ENCODE results near the gene PPARD. TPM values are rescaled to one million over a fixed set of nuclear protein-coding genes. Genes with fewer than 3 reads are reported as not detected.
A peak's percentile ranks its signal among the peaks of the same experiment; 100 is the strongest.

The PPARD gene
- polyA plus RNA-seq, 4 donors: 7.8 to 29.4 (median 13.8) TPM

GRCh38 chr6:35465646-35466045 is 123.3 kb downstream of the PPARD start:
- 98 to 100% (median 100%) methylated on average over 1 of the region's 1 CpG for WGBS, 3 donors
- Histone ChIP-seq H3K36me3 (ENCODE audit: control insufficient read depth in 3 of 3, insufficient read depth in 2 of 3, low read depth in 1 of 3, low read length in 3 of 3) (peaks cover 0 to 62% (median 0%) of the 10 kb centered on the region in 3 donors), H3K9me3 (ENCODE audit: control insufficient read depth in 2 of 2, insufficient read depth in 1 of 2, low read depth in 1 of 2, low read length in 1 of 2) (no peaks in the 10 kb centered on the region), H3K4me3 (ENCODE audit: low read depth in 1 of 3, low read length in 3 of 3) (no peak overlapping the region), H3K4me1 (ENCODE audit: control insufficient read depth in 3 of 3, insufficient read depth in 2 of 3, low read depth in 1 of 3, low read length in 2 of 3) (peaks cover 0 to 11% (median 0%) of the 10 kb centered on the region in 3 donors), H3K27me3 (ENCODE audit: control insufficient read depth in 3 of 3, insufficient read depth in 3 of 3, low read length in 3 of 3) (no peaks in the 10 kb centered on the region), H3K27ac (ENCODE audit: low read depth in 1 of 3, low read length in 2 of 3) (no peak overlapping the region)
- FAIRE-seq (no peak), DNase-seq (no peak)

DNA sequence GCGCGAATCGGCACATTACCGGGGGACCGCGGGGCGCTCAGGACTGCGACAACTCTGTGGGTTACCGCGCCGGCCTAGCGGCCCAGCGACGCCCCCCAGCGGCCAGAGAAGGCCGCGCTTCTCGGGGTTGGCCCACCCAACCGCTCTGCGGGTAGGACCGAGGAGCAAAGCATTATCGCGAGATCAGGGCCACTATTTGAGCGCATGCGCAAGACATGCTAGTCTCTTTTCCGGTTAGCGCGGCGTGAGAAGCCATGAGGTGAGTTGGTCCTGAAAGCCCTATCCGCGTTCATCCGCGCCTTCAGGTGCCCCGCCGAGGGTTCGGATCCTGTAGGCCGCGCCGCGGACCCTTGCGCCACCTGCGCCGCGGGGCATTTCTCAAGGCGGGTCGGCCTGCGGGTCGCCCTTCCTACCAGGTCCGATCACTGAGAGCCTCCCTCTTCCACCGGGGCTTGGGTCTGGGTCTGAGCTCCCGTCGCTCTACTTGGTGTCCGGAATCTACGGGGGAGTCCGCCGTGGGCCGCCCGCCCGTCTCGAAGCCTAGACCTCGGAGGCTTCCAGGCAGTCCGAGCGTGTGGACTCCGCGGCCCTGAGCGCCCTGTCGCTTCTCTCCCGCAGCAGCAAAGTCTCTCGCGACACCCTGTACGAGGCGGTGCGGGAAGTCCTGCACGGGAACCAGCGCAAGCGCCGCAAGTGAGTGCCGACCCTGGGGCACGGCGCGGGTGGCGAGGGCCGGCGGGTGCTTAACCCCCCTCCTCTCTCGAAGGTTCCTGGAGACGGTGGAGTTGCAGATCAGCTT is 126.0 kb downstream of the PPARD start, which contains the start of gene RPL10A:
TSS of gene RPL10A (plus strand) at position 221 of the 799 bp plus-strand sequence. CDS start at position 255, 34 bp downstream.
- FAIRE-seq (no peak), DNase-seq (peak; percentile 97 to 98)
- 0 to 1% (median 0%) methylated on average over 84 to 86 of the region's 86 CpGs for WGBS, 3 donors
- Histone ChIP-seq H3K36me3 (ENCODE audit: control insufficient read depth in 3 of 3, insufficient read depth in 2 of 3, low read depth in 1 of 3, low read length in 3 of 3) (peaks cover 0 to 68% (median 0%) of the 10 kb centered on the region in 3 donors), H3K27ac (ENCODE audit: low read depth in 1 of 3, low read length in 2 of 3) (peak within 1 kb of the TSS; percentile 68 to 95 (median 84)), H3K9me3 (ENCODE audit: control insufficient read depth in 2 of 2, insufficient read depth in 1 of 2, low read depth in 1 of 2, low read length in 1 of 2) (no peaks in the 10 kb centered on the region), H3K4me1 (ENCODE audit: control insufficient read depth in 3 of 3, insufficient read depth in 2 of 3, low read depth in 1 of 3, low read length in 2 of 3) (peaks cover 0 to 13% (median 0%) of the 10 kb centered on the region in 3 donors), H3K27me3 (ENCODE audit: control insufficient read depth in 3 of 3, insufficient read depth in 3 of 3, low read length in 3 of 3) (no peaks in the 10 kb centered on the region), H3K4me3 (ENCODE audit: low read depth in 1 of 3, low read length in 3 of 3) (peak within 1 kb of the TSS; percentile 78 to 87 (median 87))

DNA sequence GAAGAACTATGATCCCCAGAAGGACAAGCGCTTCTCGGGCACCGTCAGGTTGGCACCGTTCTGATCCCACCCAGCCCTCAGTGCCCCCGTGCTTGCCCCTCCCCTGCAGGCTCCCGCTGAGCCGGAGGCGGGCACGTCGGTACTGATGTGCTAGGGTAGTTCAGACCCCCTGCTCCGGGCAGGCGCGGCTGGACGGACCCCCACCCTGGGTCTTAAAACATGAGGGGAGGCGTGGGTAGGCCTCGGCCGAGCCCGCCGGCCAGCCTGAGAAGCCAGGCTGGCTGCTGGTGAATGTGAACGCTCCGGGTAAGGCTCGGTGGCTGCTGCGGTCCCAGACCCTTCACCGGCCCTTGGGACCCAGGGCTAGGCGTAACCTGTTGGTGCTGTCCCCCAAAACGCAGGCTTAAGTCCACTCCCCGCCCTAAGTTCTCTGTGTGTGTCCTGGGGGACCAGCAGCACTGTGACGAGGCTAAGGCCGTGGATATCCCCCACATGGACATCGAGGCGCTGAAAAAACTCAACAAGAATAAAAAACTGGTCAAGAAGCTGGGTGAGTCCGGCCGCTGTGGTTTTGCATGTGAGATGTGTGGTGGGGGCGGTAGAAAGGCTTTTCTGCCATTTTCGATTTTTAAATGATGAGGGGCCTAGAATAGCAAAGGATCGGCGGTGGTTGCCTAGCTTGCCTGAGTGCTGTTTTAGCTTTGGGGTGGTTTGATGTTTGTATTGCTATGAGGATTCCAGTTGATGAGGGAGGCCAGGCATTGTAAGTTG is 126.8 kb downstream of the PPARD start:
- no peaks in the 10 kb centered on the region for H3K9me3 ChIP-seq (ENCODE audit: control insufficient read depth in 2 of 2, insufficient read depth in 1 of 2, low read depth in 1 of 2, low read length in 1 of 2)
- peak overlapping the region; percentile 68 to 95 (median 84) for H3K27ac ChIP-seq (ENCODE audit: low read depth in 1 of 3, low read length in 2 of 3)
- WGBS, 3 donors: 0 to 2% (median 1%) methylated on average over 34 to 37 of the region's 37 CpGs
- no peak for FAIRE-seq
- peak overlapping the region; percentile 78 to 87 (median 87) for H3K4me3 ChIP-seq (ENCODE audit: low read depth in 1 of 3, low read length in 3 of 3)
- no peaks in the 10 kb centered on the region for H3K27me3 ChIP-seq (ENCODE audit: control insufficient read depth in 3 of 3, insufficient read depth in 3 of 3, low read length in 3 of 3)
- H3K4me1 ChIP-seq (ENCODE audit: control insufficient read depth in 3 of 3, insufficient read depth in 2 of 3, low read depth in 1 of 3, low read length in 2 of 3): peaks cover 0 to 13% (median 0%) of the 10 kb centered on the region in 3 donors
- peaks cover 0 to 72% (median 0%) of the 10 kb centered on the region in 3 donors for H3K36me3 ChIP-seq (ENCODE audit: control insufficient read depth in 3 of 3, insufficient read depth in 2 of 3, low read depth in 1 of 3, low read length in 3 of 3)
- DNase-seq: no peak

- 19 to 33% (median 25%) methylated on average over 18 of the region's 18 CpGs for WGBS, 3 donors
- peaks cover 0 to 13% (median 0%) of the 10 kb centered on the region in 3 donors for H3K4me1 ChIP-seq (ENCODE audit: control insufficient read depth in 3 of 3, insufficient read depth in 2 of 3, low read depth in 1 of 3, low read length in 2 of 3)
- peak overlapping the region in 2 of 3 donors; percentile 84 to 95 for H3K27ac ChIP-seq (ENCODE audit: low read depth in 1 of 3, low read length in 2 of 3)
- H3K27me3 ChIP-seq (ENCODE audit: control insufficient read depth in 3 of 3, insufficient read depth in 3 of 3, low read length in 3 of 3): no peaks in the 10 kb centered on the region
- H3K9me3 ChIP-seq (ENCODE audit: control insufficient read depth in 2 of 2, insufficient read depth in 1 of 2, low read depth in 1 of 2, low read length in 1 of 2): no peaks in the 10 kb centered on the region
- H3K4me3 ChIP-seq (ENCODE audit: low read depth in 1 of 3, low read length in 3 of 3): peak overlapping the region; percentile 78 to 87 (median 87)
- DNase-seq (peak; percentile 38 to 48), FAIRE-seq (no peak)
- peaks cover 3 to 79% (median 3%) of the 10 kb centered on the region in 3 donors for H3K36me3 ChIP-seq (ENCODE audit: control insufficient read depth in 3 of 3, insufficient read depth in 2 of 3, low read depth in 1 of 3, low read length in 3 of 3)
These were observed 127.6 kb downstream of the PPARD start for GRCh38 chr6:35469751-35470662.

DNA sequence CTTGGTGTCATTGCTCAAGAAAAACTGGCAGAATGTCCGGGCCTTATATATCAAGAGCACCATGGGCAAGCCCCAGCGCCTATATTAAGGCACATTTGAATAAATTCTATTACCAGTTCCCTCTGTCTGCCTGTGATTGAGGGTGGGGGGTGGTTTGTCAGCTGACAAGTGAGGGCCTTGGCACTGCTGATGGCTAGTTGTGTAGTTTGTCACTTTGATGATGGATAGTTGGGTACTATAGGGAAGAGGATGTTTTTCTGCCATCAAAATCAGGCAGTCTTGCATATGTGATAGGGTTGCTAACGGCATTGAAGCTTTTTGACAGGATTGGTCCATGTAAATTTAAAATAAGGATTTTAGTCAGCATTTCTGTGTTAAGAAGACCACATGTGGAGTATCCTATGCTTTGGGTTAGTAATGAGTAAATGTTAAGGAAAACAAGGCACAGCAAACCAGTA is 128.3 kb downstream of the PPARD start:
- Histone ChIP-seq H3K4me1 (ENCODE audit: control insufficient read depth in 3 of 3, insufficient read depth in 2 of 3, low read depth in 1 of 3, low read length in 2 of 3) (peaks cover 0 to 13% (median 0%) of the 10 kb centered on the region in 3 donors), H3K27me3 (ENCODE audit: control insufficient read depth in 3 of 3, insufficient read depth in 3 of 3, low read length in 3 of 3) (no peaks in the 10 kb centered on the region), H3K27ac (ENCODE audit: low read depth in 1 of 3, low read length in 2 of 3) (peak overlapping the region in 1 of 3 donors; percentile 7), H3K36me3 (ENCODE audit: control insufficient read depth in 3 of 3, insufficient read depth in 2 of 3, low read depth in 1 of 3, low read length in 3 of 3) (peaks cover 3 to 83% (median 5%) of the 10 kb centered on the region in 3 donors), H3K4me3 (ENCODE audit: low read depth in 1 of 3, low read length in 3 of 3) (no peak overlapping the region), H3K9me3 (ENCODE audit: control insufficient read depth in 2 of 2, insufficient read depth in 1 of 2, low read depth in 1 of 2, low read length in 1 of 2) (no peaks in the 10 kb centered on the region)
- 41 to 55% (median 48%) methylated on average over 3 of the region's 3 CpGs for WGBS, 3 donors
- DNase-seq: no peak
- FAIRE-seq: no peak

DNA sequence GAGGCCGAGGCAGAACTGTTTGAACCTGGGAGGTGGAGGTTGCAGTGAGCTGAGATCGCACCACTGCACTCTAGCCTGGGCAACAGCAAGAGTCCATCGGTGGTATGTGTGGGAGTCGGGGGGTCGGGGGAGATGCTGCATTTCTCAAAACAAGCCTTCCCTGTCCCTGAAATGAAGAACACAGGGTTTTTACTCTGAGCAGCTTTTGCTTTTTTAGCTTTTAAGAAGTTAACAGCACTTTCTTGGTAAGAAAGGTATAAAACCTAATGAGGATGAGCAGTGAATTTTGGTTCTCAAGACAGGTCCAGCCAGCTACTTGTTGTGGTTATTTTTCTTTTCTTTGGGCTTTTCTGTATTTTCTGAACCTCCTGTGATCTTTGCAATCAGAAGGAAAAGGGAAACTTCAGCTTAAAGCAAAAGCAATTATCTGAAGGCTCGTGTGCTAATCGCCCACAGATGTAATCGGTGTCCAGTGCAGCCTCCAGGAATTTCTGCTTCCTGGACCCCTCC is 129.5 kb downstream of the PPARD start:
- H3K27me3 ChIP-seq (ENCODE audit: control insufficient read depth in 3 of 3, insufficient read depth in 3 of 3, low read length in 3 of 3): no peaks in the 10 kb centered on the region
- no peaks in the 10 kb centered on the region for H3K9me3 ChIP-seq (ENCODE audit: control insufficient read depth in 2 of 2, insufficient read depth in 1 of 2, low read depth in 1 of 2, low read length in 1 of 2)
- no peak overlapping the region for H3K4me3 ChIP-seq (ENCODE audit: low read depth in 1 of 3, low read length in 3 of 3)
- peak overlapping the region in 1 of 3 donors; percentile 11 for H3K27ac ChIP-seq (ENCODE audit: low read depth in 1 of 3, low read length in 2 of 3)
- FAIRE-seq (no peak), DNase-seq (no peak)
- peaks cover 3 to 82% (median 5%) of the 10 kb centered on the region in 3 donors for H3K36me3 ChIP-seq (ENCODE audit: control insufficient read depth in 3 of 3, insufficient read depth in 2 of 3, low read depth in 1 of 3, low read length in 3 of 3)
- peaks cover 0 to 13% (median 0%) of the 10 kb centered on the region in 3 donors for H3K4me1 ChIP-seq (ENCODE audit: control insufficient read depth in 3 of 3, insufficient read depth in 2 of 3, low read depth in 1 of 3, low read length in 2 of 3)
- 49 to 56% (median 50%) methylated on average over 8 of the region's 8 CpGs for WGBS, 3 donors

- DNase-seq (no peak), FAIRE-seq (no peak)
- Histone ChIP-seq H3K27me3 (ENCODE audit: control insufficient read depth in 3 of 3, insufficient read depth in 3 of 3, low read length in 3 of 3) (no peaks in the 10 kb centered on the region), H3K4me3 (ENCODE audit: low read depth in 1 of 3, low read length in 3 of 3) (no peak overlapping the region), H3K9me3 (ENCODE audit: control insufficient read depth in 2 of 2, insufficient read depth in 1 of 2, low read depth in 1 of 2, low read length in 1 of 2) (no peaks in the 10 kb centered on the region), H3K4me1 (ENCODE audit: control insufficient read depth in 3 of 3, insufficient read depth in 2 of 3, low read depth in 1 of 3, low read length in 2 of 3) (peaks cover 0 to 9% (median 0%) of the 10 kb centered on the region in 3 donors), H3K27ac (ENCODE audit: low read depth in 1 of 3, low read length in 2 of 3) (no peak overlapping the region), H3K36me3 (ENCODE audit: control insufficient read depth in 3 of 3, insufficient read depth in 2 of 3, low read depth in 1 of 3, low read length in 3 of 3) (peaks cover 3 to 90% (median 5%) of the 10 kb centered on the region in 3 donors)
- WGBS, 3 donors: 79 to 81% (median 81%) methylated on average over 9 of the region's 9 CpGs
These were observed 130.9 kb downstream of the PPARD start for GRCh38 chr6:35473075-35473849.

Data from small intestine (tissue), 7 donors.